Endothelial cell of umbilical vein (primary cell): ENCODE measurements around the gene ZIC1. TPM values are rescaled to one million over a fixed set of nuclear protein-coding genes. Genes with fewer than 3 reads are reported as not detected.

ENCODE experiments used
- BruUV-seq: library from RNA; stranded (reverse); fragments of 400-500 nt; replicated peaks from 2 replicates; lab custom pipeline; 2021; lab: Mats Ljungman, UMichigan
- CTCF ChIA-PET: fragments of 300-600, 350-600 bp; sonication (Branson Sonifier 250); formaldehyde crosslinking; loops from one replicate; lab custom pipeline; 2021; ENCODE audit warnings: antibody characterized with exemption, inconsistent platforms; lab: Charles Lee
- POLR2A ChIA-PET: fragments of 300-600, 350-600 bp; sonication (Branson Sonifier 250); formaldehyde crosslinking; loops from one replicate; lab custom pipeline; 2021; ENCODE audit warnings: antibody characterized with exemption, inconsistent platforms; lab: Charles Lee
- DNase-seq: peaks from one replicate; pipeline ENCODE4 v3.0.0-alpha.2; 2011; ENCODE audit warnings: low read depth, low spot score
- FAIRE-seq: peaks from 2 replicates; lab custom pipeline; 2011; peaks lifted over from hg19 to GRCh38; lab: Jason Lieb, UNC
- H2AFZ ChIP-seq: 2 replicates; pipeline ENCODE4 v1.6.0; 2012; ENCODE audit warnings: low read depth, low read length, control low read depth, inconsistent platforms
- H3K27ac ChIP-seq: 2 replicates; pipeline ENCODE4 v1.5.1; 2011; ENCODE audit warnings: low read depth, mild to moderate bottlenecking, control low read depth, low read length, moderate library complexity; ENCODE audit not compliant: insufficient read depth
- H3K27me3 ChIP-seq, 2 experiments: 2 replicates each; pipeline versions ENCODE4 v1.6.0 to v1.6.1; 2011; ENCODE audit warnings: low read length in 2 of 2, mixed read lengths in 1 of 2; ENCODE audit not compliant: control insufficient read depth in 2 of 2, insufficient read depth in 2 of 2
- H3K36me3 ChIP-seq, 2 experiments: 2 replicates in 1 of 2; 3 replicates in 1 of 2; pipeline ENCODE4 v1.5.1; 2011; ENCODE audit warnings: low read length in 2 of 2, mild to moderate bottlenecking in 1 of 2, moderate library complexity in 1 of 2; ENCODE audit not compliant: control insufficient read depth in 2 of 2, insufficient read depth in 2 of 2; ENCODE audit errors: extremely low read depth in 1 of 2
- H3K4me1 ChIP-seq: 3 replicates; pipeline ENCODE4 v1.5.1; 2011; ENCODE audit warnings: mild to moderate bottlenecking, low read length; ENCODE audit not compliant: control insufficient read depth, insufficient read depth; ENCODE audit errors: extremely low read depth
- H3K4me2 ChIP-seq: 2 replicates; pipeline ENCODE4 v1.6.1; 2011; ENCODE audit warnings: low read length, control low read depth, mixed read lengths; ENCODE audit not compliant: insufficient read depth
- H3K4me3 ChIP-seq, 3 experiments: fragments of 200-600 bp in 1 of 3; sonication (generic), shearing (Covaris generic) in 1 of 3; replicated peaks in 1 of 3; 2 replicates each; pipeline ENCODE4 v1.5.1; 2011 to 2016; ENCODE audit warnings: control low read depth in 3 of 3, low read length in 3 of 3, mild to moderate bottlenecking in 2 of 3, inconsistent platforms in 1 of 3, low read depth in 1 of 3, moderate library complexity in 1 of 3; ENCODE audit not compliant: insufficient read depth in 1 of 3
- H3K79me2 ChIP-seq: 2 replicates; pipeline ENCODE4 v1.6.0; 2012; ENCODE audit warnings: low read length, inconsistent platforms; ENCODE audit not compliant: control insufficient read depth, insufficient read depth
- H3K9ac ChIP-seq: replicated peaks from 2 replicates; pipeline ENCODE3; 2011; ENCODE audit warnings: low read length, control low read depth; ENCODE audit not compliant: insufficient read depth; ENCODE audit errors: extremely low read depth
- H3K9me1 ChIP-seq: replicated peaks from 3 replicates; pipeline ENCODE4 v1.6.0; 2011; ENCODE audit warnings: mild to moderate bottlenecking, low read length; ENCODE audit not compliant: control insufficient read depth, insufficient read depth; ENCODE audit errors: extremely low read depth
- H3K9me3 ChIP-seq: replicated peaks from 2 replicates; pipeline ENCODE4 v1.5.1; 2012; ENCODE audit warnings: low read length, inconsistent platforms; ENCODE audit not compliant: control insufficient read depth, insufficient read depth
- H4K20me1 ChIP-seq: replicated peaks from 2 replicates; pipeline ENCODE3; 2011; ENCODE audit warnings: mild to moderate bottlenecking, low read length; ENCODE audit not compliant: control insufficient read depth, insufficient read depth; ENCODE audit errors: extremely low read depth
- EZH2 ChIP-seq: IDR thresholded peaks from 2 replicates; pipeline ENCODE4 v1.6.1; 2012; ENCODE audit warnings: borderline replicate concordance, low read depth, mild to moderate bottlenecking, moderate library complexity, low read length, inconsistent platforms; ENCODE audit not compliant: severe bottlenecking
- FOS ChIP-seq: IDR thresholded peaks from 2 replicates; pipeline ENCODE4 v1.6.1; 2011; ENCODE audit warnings: mild to moderate bottlenecking, low read length, moderate library complexity, borderline replicate concordance; ENCODE audit not compliant: insufficient read depth
- GATA2 ChIP-seq: IDR thresholded peaks from 2 replicates; pipeline ENCODE4 v1.7.0; 2011; ENCODE audit warnings: low read depth, mild to moderate bottlenecking, moderate library complexity, mixed read lengths, low read length; ENCODE audit not compliant: insufficient read length, insufficient read depth
- JUN ChIP-seq: IDR thresholded peaks from 2 replicates; pipeline ENCODE4 v1.6.1; 2011; ENCODE audit warnings: borderline replicate concordance, low read depth; ENCODE audit not compliant: insufficient read length, insufficient read depth
- MYC ChIP-seq: IDR thresholded peaks from one replicate; pipeline ENCODE4 v1.6.1; 2011; ENCODE audit warnings: mild to moderate bottlenecking, low read depth, low read length
- POLR2A ChIP-seq: IDR thresholded peaks from 2 replicates; pipeline ENCODE4 v1.6.1; 2012; ENCODE audit warnings: low read depth, mild to moderate bottlenecking, control low read depth, low read length
- POLR2AphosphoS5 ChIP-seq: IDR thresholded peaks from 2 replicates; pipeline ENCODE4 v1.6.1; 2012; ENCODE audit warnings: low read depth, mild to moderate bottlenecking, control low read depth, low read length, moderate library complexity; ENCODE audit not compliant: insufficient read depth
- dilution Hi-C: fragments of 300-500 bp; cut with MboI; formaldehyde crosslinking; loops from one replicate; pipeline ENCODE4 v1.15.0; 2019; ENCODE audit warnings: low sequenced_read_pairs; ENCODE audit not compliant: extremely low pct_ligation_motif_present
- intact Hi-C: fragments of 100-400 bp; cut with micrococcal nuclease; formaldehyde crosslinking; loops from one replicate; pipeline ENCODE4 v1.10.0; 2022
- polyA plus RNA-seq, 4 experiments: library from polyadenylated mRNA; depleted of rRNA in 3 of 4; stranded (reverse) in 3 of 4; unstranded in 1 of 4; fragments of >200 nt; gene quantifications; 2 replicates each; pipeline versions ENCODE4 v1.2.1 to v1.2.3, GENCODE V29; 2011 to 2012; ENCODE audit warnings: missing spikeins in 1 of 4
- total RNA-seq: library from RNA; stranded (reverse); gene quantifications from 2 replicates; pipeline ENCODE4 v1.2.3, GENCODE V29; 2021
- TF ChIP-seq, protein P1 (sequence below): IDR thresholded peaks from 2 replicates; pipeline ENCODE4 v1.6.1; 2011; ENCODE audit not compliant: insufficient read depth, insufficient read length
- TF ChIP-seq, protein P2 (sequence below), 2 donors: IDR thresholded peaks; 1 replicate in 1 of 2; 2 replicates in 1 of 2; pipeline ENCODE4 v1.5.1; 2011; ENCODE audit warnings: low read length in 2 of 2, mild to moderate bottlenecking in 2 of 2, moderate library complexity in 2 of 2, control low read depth in 1 of 2, inconsistent platforms in 1 of 2, low read depth in 1 of 2; ENCODE audit not compliant: insufficient read depth in 1 of 2; ENCODE audit errors: extremely low read depth in 1 of 2

The ZIC1 gene
- total and polyA plus RNA-seq, 2 donors (not counting 3 experiments of a cell fraction or from before 2014, with no cell fraction given), result not detected

DNA sequence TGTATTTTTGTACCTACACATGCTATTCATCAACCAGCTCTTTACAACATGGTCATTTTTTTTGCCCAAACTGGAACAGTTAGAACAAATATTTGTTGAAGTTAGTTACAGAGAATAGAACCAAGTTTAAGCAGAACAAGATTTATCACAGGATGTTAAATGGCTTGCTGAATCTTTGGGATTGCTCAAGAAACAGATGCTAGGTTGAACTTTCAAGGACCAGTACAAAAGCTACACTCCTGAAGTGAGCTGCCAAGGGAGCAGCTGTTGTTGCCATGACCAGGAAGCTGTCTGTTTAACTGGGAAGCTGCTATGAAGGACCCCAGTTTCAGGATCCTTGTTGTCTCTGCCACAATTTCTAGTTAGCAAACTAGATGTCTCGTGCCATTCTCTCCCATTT lies 53.7 kb downstream of the ZIC1 start:
- TF ChIP-seq POLR2A (no peak), POLR2AphosphoS5 (no peak), GATA2 (no peak), JUN (no peak), FOS (no peak), MYC (no peak), EZH2 (no peak)
- TF ChIP-seq, protein P1, sequence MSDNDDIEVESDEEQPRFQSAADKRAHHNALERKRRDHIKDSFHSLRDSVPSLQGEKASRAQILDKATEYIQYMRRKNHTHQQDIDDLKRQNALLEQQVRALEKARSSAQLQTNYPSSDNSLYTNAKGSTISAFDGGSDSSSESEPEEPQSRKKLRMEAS, result no peak
- TF ChIP-seq, protein P2, sequence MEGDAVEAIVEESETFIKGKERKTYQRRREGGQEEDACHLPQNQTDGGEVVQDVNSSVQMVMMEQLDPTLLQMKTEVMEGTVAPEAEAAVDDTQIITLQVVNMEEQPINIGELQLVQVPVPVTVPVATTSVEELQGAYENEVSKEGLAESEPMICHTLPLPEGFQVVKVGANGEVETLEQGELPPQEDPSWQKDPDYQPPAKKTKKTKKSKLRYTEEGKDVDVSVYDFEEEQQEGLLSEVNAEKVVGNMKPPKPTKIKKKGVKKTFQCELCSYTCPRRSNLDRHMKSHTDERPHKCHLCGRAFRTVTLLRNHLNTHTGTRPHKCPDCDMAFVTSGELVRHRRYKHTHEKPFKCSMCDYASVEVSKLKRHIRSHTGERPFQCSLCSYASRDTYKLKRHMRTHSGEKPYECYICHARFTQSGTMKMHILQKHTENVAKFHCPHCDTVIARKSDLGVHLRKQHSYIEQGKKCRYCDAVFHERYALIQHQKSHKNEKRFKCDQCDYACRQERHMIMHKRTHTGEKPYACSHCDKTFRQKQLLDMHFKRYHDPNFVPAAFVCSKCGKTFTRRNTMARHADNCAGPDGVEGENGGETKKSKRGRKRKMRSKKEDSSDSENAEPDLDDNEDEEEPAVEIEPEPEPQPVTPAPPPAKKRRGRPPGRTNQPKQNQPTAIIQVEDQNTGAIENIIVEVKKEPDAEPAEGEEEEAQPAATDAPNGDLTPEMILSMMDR (IDR thresholded peaks at IDR 0.05; ENCODE audit: extremely low read depth in 1 of 2, insufficient read depth in 1 of 2, low read depth in 1 of 2, low read length in 2 of 2), result no peak
- Histone ChIP-seq H3K4me3 (no peak overlapping the region), H3K27ac (no peak overlapping the region), H3K4me1 (no peaks in the 10 kb centered on the region), H3K79me2 (no peaks in the 10 kb centered on the region), H3K27me3 (peaks cover 2 to 11% of the 10 kb centered on the region in 2 experiments), H3K9me3 (no peaks in the 10 kb centered on the region), H4K20me1 (no peaks in the 10 kb centered on the region), H3K36me3 (no peaks in the 10 kb centered on the region), H3K9me1 (no peaks in the 10 kb centered on the region), H3K9ac (no peak overlapping the region), H2AFZ (no peak overlapping the region), H3K4me2 (no peak overlapping the region)
- intact Hi-C loops (no loop called here), dilution Hi-C loops (no loop called here)
- DNase-seq (no peak), FAIRE-seq (no peak)
- POLR2A ChIA-PET, result no interaction called here
- BruUV-seq, result no TSS peak
- CTCF ChIA-PET, result interaction anchor here (1.4 kb wide), 1 partner anchor 154 kb away, joined by 4 read pairs; no protein-coding TSS in a partner anchor

Other genes starting within 250 kb of the ZIC1 start
- gene ZIC4, start 2.8 kb upstream of the ZIC1 start, total RNA-seq, result not detected in 2 replicates
- gene ZIC4, start 2.8 kb upstream of the ZIC1 start, polyA plus RNA-seq, result not detected in 2 replicates